SHP77 treated with DMSO at 0.1 percent for 48 hours (cell line): ENCODE data around the gene CLEC2L.

Source experiments
- DNase-seq: peaks from one replicate; lab custom pipeline; 2025; lab: John Stamatoyannopoulos, UW

The CLEC2L gene

GRCh38 chr7:139575338-139575680 is 51.8 kb downstream of the CLEC2L start:
- DNase-seq = no peak

DNA sequence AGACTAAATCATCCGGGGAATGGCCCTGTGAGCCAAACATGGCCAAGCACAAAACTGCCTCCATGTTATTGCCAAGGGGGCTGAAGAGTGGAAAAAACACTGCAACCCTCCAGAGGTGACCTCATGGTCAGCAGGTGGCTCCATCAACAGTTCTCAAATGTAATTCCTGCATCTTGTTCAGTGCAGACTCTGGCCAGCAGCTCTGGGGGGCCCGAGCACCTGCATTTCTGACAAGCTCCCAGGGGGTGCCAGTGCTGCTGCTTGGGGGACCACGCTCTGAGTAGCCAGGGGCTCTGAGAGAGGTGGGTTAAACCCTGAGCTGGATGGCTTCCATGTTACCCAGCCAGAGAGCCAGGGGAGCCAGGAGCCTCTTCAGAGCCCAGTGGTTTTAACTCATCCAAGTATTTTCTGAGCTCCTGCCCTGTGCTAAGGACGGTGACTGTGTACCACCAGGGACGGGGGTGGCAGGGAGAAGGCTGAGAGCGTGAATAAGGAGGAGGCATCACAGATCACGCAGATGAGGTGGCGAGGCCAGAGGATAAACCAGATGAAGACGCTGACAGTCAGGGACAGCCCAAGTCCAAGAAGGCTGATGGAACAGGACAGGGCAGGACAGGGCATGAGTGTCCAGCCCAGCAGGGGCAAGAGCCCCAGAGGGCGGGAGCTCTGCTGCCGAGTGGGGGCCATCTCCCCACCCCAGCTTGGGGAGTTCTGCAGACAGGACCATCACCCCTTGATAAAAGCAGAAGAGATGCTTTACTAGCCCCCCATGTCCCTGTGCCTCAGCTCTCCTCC is 52.9 kb downstream of the CLEC2L start:
- DNase-seq = no peak

GRCh38 chr7:139580435-139580834 is 57.0 kb downstream of the CLEC2L start:
- no peak for DNase-seq

- no peak for DNase-seq
Measured at GRCh38 chr7:139582130-139582650, 58.7 kb downstream of the CLEC2L start.

DNA sequence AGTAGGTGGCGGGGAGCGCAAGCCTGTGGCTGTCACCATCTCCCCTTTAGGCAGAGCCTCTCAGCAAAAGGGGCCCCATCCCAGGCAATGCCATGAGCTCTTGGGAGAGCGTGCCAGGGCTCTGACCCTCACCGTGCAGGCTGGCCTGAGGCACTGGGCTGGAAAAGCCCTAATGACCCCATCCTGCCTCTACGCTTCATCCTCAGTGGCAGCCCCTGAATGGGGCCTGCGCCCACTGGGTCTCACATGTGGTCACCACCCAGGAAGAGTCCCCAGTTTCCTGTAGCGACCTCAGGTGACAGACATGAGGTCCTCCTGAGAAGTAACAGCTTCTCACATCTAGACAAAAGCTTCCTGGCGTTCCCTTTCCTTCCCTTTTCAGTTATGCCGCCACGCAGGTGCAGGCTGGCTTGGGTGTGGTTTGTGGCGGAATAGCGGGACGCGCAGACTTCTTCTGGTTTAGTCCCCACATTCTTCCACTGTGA is 59.2 kb downstream of the CLEC2L start:
- DNase-seq = no peak

DNA sequence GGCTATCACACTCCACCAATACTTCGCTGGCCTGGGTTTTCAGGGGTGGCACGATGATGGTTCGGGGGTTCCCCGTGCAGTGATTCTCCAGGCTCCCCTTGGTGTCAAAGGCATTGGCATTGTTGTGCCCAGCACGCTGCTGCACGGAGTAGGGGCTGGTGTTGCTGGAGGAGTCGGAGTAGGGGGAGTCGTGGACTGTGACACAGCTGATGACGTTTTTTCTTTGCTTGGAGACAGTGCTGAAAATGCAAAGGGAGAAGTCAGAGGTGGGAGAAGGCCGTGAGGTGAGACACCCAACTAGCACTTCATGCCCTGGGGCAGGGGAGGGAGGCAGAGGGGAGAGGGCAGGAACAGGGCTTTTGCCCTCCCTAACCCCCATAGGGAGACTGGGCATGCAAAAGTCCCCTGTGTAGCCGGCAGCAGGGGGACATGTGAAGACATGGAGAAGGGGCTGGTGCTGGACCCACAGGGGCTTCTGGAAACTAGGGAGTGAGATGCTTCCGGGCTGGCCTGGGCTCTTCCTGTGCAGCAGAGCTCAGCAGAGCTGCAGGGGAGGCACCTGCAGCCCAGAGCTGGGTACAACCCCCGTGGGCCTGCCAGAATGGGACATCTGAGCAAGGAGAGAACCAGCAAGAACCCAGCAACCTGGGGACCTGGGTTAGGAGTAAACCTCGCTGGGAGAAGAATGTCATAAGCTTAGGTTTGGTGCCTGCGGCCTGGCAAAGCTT is 60.5 kb downstream of the CLEC2L start:
- DNase-seq = no peak

GRCh38 chr7:139585042-139585441 is 61.6 kb downstream of the CLEC2L start:
- no peak for DNase-seq

DNA sequence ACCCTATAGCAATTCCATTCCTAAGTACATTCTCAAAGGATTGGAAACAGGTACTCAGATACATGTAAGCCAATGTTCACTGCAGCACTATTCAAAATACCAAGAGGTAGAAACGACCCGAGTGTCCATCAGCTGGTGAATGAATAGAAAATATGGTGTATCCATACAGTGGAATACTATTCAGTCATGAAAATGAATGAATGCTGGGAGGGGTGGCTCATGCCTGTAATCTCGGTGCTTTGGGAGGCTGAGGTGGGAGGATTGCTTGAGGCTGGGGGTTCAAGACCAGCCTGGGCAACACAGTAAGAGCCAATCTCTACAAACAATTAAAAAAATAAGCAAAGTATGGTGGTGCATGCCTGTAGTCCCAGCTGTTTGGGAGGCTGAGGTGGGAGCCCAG is 62.8 kb downstream of the CLEC2L start:
- no peak for DNase-seq

DNA sequence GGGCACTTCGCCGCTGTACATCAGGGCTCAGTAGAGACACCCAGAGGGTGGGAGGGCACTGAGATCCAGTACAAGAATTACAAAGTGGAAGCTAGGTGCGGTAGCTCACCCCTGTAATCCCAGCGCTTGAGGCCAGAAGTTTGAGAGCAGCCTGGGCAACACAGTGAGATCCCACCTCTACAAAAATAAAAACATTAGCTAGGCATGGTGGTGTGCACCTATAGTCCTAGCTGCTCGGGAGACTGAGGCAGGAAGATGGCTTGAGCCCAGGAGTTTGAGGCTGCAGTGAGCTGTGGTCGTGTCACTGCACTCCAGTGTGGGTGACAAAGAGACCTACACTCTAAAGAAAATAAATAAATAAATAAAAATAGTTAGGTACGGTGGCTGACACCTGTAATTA is 64.0 kb downstream of the CLEC2L start:
- no peak for DNase-seq

DNA sequence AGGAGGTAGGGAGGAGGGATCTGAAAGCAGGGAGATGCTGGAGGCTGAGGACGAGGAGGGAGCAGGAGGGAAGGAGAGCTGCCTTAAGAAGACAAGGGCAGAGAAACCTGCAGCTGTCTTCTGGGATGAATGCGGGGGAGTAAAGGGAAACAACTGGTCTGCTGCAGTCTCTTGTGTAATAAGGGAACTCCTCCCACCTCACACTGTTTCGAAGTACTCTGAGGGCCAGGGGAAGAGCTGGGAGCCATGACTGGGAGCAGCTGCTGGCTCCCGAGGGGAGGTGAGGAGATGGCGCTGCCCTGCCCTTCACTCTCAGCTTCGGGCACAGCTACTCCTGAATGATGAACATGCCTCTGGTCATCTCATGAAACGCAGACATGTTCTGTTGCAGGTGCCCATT is 65.1 kb downstream of the CLEC2L start:
- no peak for DNase-seq

GRCh38 chr7:139589474-139589873 is 66.0 kb downstream of the CLEC2L start:
- no peak for DNase-seq

DNA sequence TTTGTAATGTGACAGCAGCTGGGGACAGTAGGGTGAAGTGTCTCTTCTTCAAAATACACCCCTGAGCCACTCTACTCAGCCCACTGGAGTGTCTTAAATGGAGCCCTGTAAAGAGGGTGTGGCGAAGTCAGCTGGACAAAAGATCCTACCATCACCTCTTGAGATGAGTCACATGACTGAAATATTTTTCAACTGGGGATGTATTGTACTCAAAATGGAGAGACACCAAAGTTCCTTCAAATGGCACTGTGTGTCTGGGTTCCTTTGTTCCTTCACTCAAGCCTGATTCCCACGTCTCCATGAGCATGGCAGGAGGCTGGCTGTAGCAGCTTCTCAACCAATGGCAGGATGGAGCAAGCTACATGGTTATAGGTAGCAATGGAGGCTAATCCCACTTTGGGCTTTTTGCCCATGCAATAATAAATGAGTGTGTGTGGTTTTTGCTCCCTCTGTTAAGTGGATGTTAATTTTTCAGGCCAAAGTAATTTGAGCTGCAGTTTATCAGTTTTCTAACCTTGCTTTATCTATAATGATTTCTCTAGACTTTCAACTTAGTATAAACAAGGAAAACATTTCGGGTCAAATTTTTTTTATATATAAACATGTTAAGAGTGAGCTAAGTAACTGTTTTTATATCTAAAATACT is 68.2 kb downstream of the CLEC2L start:
- DNase-seq = no peak

DNA sequence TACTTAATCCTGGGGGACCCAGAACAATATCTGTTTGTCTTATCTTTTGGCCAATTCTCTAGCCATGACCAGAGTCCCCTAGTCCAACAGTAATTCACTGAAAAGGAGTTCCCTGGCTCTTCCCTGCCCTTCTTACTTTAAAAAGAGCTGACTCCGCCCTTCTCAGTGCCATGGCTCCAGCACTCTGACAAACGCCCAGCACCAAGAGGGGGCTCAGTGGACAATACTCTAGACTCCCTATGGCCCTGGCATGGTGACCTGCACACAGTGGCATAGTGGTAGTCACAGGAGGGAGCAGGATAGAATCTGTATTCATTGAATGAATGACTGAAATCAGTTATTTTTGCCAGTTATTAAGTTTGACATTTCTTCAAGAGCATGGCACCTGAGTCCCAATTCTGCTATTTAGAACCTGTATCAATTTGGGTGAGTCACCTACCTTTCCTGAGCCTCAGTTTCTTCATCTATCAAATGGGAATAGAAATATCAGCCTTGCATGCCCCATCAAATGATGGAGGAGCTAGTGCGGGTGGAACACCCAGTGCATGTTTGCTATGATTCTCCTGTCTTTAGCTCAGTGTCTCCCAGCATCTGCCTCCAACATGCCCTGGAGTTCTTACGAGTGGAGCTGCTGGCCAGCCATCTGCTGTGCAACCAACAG is 69.4 kb downstream of the CLEC2L start:
- no peak for DNase-seq

GRCh38 chr7:139594090-139594489 is 70.6 kb downstream of the CLEC2L start:
- DNase-seq = no peak
